Spleen (tissue), 11 donors: ENCODE data around the gene EXOC6B. TPM values are rescaled to one million over a fixed set of nuclear protein-coding genes. Genes with fewer than 3 reads are reported as not detected.
"Not testable (repeated sequence)": the region's sequence is repeated elsewhere in the genome, so short reads cannot be mapped to it uniquely, and the experiment has no call there.

ENCODE experiments used
- DNase-seq: peaks from one replicate; pipeline ENCODE4 v3.0.0-alpha.2; 2020
- H3K27ac ChIP-seq, 8 donors: fragments of 200-600 bp; sonication (generic) in 7 of 8; 1 replicate in 4 of 8; 2 replicates in 4 of 8; pipeline versions ENCODE4 v1.5.0 to v1.8.0; 2016 to 2021; ENCODE audit warnings: inconsistent platforms in 4 of 8, mild to moderate bottlenecking in 4 of 8, moderate library complexity in 1 of 8
- H3K27me3 ChIP-seq, 7 donors: fragments of 200-600 bp; sonication (generic) in 6 of 7; replicated peaks in 1 of 7; 1 replicate in 4 of 7; 2 replicates in 3 of 7; pipeline versions ENCODE4 v1.5.0 to v1.8.0; 2016 to 2021; ENCODE audit warnings: inconsistent platforms in 3 of 7, mild to moderate bottlenecking in 1 of 7
- H3K36me3 ChIP-seq, 6 donors: fragments of 200-600 bp; sonication (generic) in 5 of 6; 1 replicate in 4 of 6; 2 replicates in 2 of 6; pipeline versions ENCODE4 v1.5.0 to v1.8.0; 2016 to 2021; ENCODE audit warnings: inconsistent platforms in 2 of 6
- H3K4me1 ChIP-seq, 6 donors: fragments of 200-600 bp; sonication (generic) in 5 of 6; 1 replicate in 3 of 6; 2 replicates in 3 of 6; pipeline versions ENCODE4 v1.5.0 to v1.8.0; 2016 to 2021; ENCODE audit warnings: inconsistent platforms in 3 of 6
- H3K4me3 ChIP-seq, 8 donors: fragments of 200-600 bp; sonication (generic) in 7 of 8; 1 replicate in 4 of 8; 2 replicates in 4 of 8; pipeline versions ENCODE4 v1.5.0 to v1.8.0; 2016 to 2021; ENCODE audit warnings: inconsistent platforms in 4 of 8, mild to moderate bottlenecking in 4 of 8, moderate library complexity in 2 of 8
- H3K9me3 ChIP-seq, 8 donors: fragments of 200-600 bp; sonication (generic) in 7 of 8; 1 replicate in 4 of 8; 2 replicates in 4 of 8; pipeline versions ENCODE4 v1.5.0 to v1.8.0; 2016 to 2021; ENCODE audit warnings: inconsistent platforms in 4 of 8
- CTCF ChIP-seq, 11 experiments: fragments of 200-600 bp in 7 of 11; fragments of 450-650 bp in 4 of 11; sonication (generic) in 4 of 11; IDR thresholded peaks in 8 of 11; conservative IDR thresholded peaks in 3 of 11; 1 replicate in 7 of 11; 2 replicates in 4 of 11; pipeline versions ENCODE4 v1.4.0 to v1.8.0; 2016 to 2021; ENCODE audit warnings: antibody characterized with exemption in 11 of 11, inconsistent platforms in 4 of 11, mild to moderate bottlenecking in 1 of 11
- POLR2A ChIP-seq, 3 donors: fragments of 450-650 bp; IDR thresholded peaks; one replicate each; pipeline ENCODE4 v1.5.1; 2017; ENCODE audit warnings: antibody characterized with exemption in 3 of 3, mild to moderate bottlenecking in 1 of 3
- POLR2AphosphoS5 ChIP-seq, 3 donors: sonication (generic); formaldehyde crosslinking; IDR thresholded peaks; one replicate each; pipeline ENCODE4 v1.5.1; 2017; ENCODE audit warnings: antibody characterized with exemption in 3 of 3
- WGBS, 5 donors: extraction: QIAGEN DNeasy Blood & Tissue Kit in 3 of 5; methylation state at CpG; one replicate each; pipeline versions ENCODE4 v1.1.5 to v1.1.7; 2013 to 2018; 5-methylcytosine and 5-hydroxymethylcytosine counted together
- intact Hi-C: fragments of 100-400 bp; cut with DNase I; formaldehyde crosslinking; loops from one replicate; pipeline ENCODE4 v1.15.0; 2023; ENCODE audit warnings: low total_unique reads
- polyA plus RNA-seq, 3 donors: library from polyadenylated mRNA; stranded (reverse); fragments of 200-250 nt; gene quantifications; one replicate each; pipeline ENCODE4 v1.2.1, GENCODE V29; 2013
- total RNA-seq, 7 donors: library from RNA; depleted of rRNA in 3 of 7; stranded (reverse); fragments of >200 nt in 3 of 7; fragmentation: NEBNext Ultra II Directional in 4 of 7; extraction: Animal tissue kit (Norgen Biotek cat#: 25700) in 4 of 7; gene quantifications; one replicate each; pipeline versions ENCODE4 v1.1.0 to v1.2.1, GENCODE V29; 2016 to 2021
- donor health status: healthy with polysubstance abuse.
- donor health status: DM: no; HTN: no; CAD: no; lungs with moderate emphysema.
- donor health status: DM: no; HTN: no; CAD: no.
- donor health status: Bipolar disorder and iron deficiency.
- donor health status: healthy.
- donor health status: DM: no; HTN: no; CAD: no.
- donor health status: DM: yes; HTN: yes; CAD: no.

Gene EXOC6B
- total and polyA plus RNA-seq, 10 donors, result 1.0 to 27.9 (median 18.0) TPM

- WGBS, 5 donors, result 74 to 92% (median 77%) methylated on average over 2 of the region's 2 CpGs
- Histone ChIP-seq H3K4me1 (no peaks in the 10 kb centered on the region), H3K4me3 (no peak overlapping the region), H3K27ac (no peak overlapping the region), H3K36me3 (peaks cover 0 to 19% (median 0%) of the 10 kb centered on the region in 6 donors), H3K27me3 (no peaks in the 10 kb centered on the region), H3K9me3 (peaks cover 0 to 40% (median 31%) of the 10 kb centered on the region in 8 donors)
- intact Hi-C loops, result no loop called here
- DNase-seq, result no peak
- TF ChIP-seq POLR2AphosphoS5 (IDR thresholded peaks at IDR 0.05) (no peak), POLR2A (IDR thresholded peaks at IDR 0.05) (no peak), CTCF (IDR thresholded peaks at IDR 0.05 in 8 of 11, conservative IDR thresholded peaks at IDR 0.05 in 3 of 11) (no peak)
Measured at GRCh38 chr2:72423756-72424155, 402.1 kb downstream of the EXOC6B start.

GRCh38 chr2:72421771-72422379, 404.0 kb downstream of the EXOC6B start:
- peaks cover 0 to 19% (median 0%) of the 10 kb centered on the region in 6 donors for H3K36me3 ChIP-seq
- H3K9me3 ChIP-seq, result peaks cover 0 to 41% (median 31%) of the 10 kb centered on the region in 8 donors
- H3K4me1 ChIP-seq, DNase-seq, H3K27me3 ChIP-seq, H3K4me3 ChIP-seq, intact Hi-C loops, H3K27ac ChIP-seq: not testable (repeated sequence)
- 93 to 97% (median 94%) methylated on average over 12 to 31 of the region's 31 CpGs for WGBS, 5 donors

GRCh38 chr2:72415781-72416475, 409.9 kb downstream of the EXOC6B start:
- no peak for TF ChIP-seq POLR2A (IDR thresholded peaks at IDR 0.05)
- H3K27ac ChIP-seq, result no peak overlapping the region
- no peak for DNase-seq
- H3K27me3 ChIP-seq, result no peaks in the 10 kb centered on the region
- H3K9me3 ChIP-seq, result peaks cover 0 to 35% (median 24%) of the 10 kb centered on the region in 8 donors
- no peak overlapping the region for H3K4me3 ChIP-seq
- WGBS, 5 donors, result 80 to 92% (median 87%) methylated on average over 5 of the region's 5 CpGs
- intact Hi-C loops, result no loop called here
- no peaks in the 10 kb centered on the region for H3K4me1 ChIP-seq
- H3K36me3 ChIP-seq, result no peaks in the 10 kb centered on the region

DNA sequence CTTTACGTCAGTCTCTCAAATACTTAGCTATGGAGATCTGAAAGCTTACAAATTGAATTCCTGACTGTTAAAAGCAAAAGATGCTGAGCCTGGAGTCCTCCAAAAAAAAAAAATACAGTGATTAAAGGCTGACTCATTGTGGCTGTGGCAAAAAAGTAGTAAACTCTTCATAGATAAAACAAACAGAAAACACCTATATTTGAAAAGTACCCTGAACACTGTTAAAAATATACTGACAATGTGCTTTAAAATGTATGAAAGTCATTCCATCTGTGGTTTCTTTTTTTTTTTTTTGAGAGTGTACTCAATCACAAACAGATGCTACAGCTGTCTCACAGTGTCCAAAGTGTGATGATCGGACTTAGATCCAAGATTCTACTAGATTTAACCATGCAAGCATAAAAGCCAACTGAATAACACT, 410.6 kb downstream of the EXOC6B start:
- peaks cover 0 to 30% (median 19%) of the 10 kb centered on the region in 8 donors for H3K9me3 ChIP-seq
- no peak overlapping the region for H3K27ac ChIP-seq
- intact Hi-C loops, result no loop called here
- H3K27me3 ChIP-seq, result no peaks in the 10 kb centered on the region
- DNase-seq, result no peak
- no peak for TF ChIP-seq CTCF (IDR thresholded peaks at IDR 0.05 in 8 of 11, conservative IDR thresholded peaks at IDR 0.05 in 3 of 11)
- no peak for TF ChIP-seq POLR2AphosphoS5 (IDR thresholded peaks at IDR 0.05)
- H3K4me3 ChIP-seq, result no peak overlapping the region
- WGBS, 5 donors, result 87 to 94% (median 91%) methylated on average over 2 of the region's 2 CpGs
- no peaks in the 10 kb centered on the region for H3K4me1 ChIP-seq
- no peaks in the 10 kb centered on the region for H3K36me3 ChIP-seq

DNA sequence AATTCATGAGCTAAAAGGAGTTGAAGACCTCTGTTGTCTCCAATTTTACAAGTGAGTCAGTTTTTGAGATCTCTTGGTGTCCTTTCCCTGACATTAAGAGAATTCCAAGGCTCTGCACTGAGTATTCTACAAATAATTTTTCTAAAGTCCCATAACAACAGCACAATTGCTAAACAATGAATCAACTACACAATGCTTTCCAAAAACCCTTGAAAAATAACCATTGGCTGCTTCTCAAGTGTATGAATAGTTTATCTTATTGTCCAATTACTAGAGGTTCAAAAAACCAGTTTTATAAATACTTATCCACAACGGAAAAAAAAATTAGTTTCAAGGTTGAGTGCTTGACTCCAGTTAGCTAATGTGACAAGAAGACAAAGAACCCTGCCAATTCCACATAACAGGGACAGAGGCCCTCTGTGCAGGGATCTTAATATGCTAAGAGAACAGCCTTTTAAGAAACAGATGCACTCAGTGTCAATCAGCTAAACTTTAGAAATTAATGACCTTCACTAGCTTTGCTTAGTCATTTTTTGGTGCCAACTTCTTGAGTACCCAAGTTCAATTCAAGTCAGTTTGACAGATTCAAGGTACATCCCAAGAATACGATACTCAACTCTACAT, 411.6 kb downstream of the EXOC6B start:
- no peak for TF ChIP-seq CTCF (IDR thresholded peaks at IDR 0.05 in 8 of 11, conservative IDR thresholded peaks at IDR 0.05 in 3 of 11)
- H3K27ac ChIP-seq, result no peak overlapping the region
- no peak for DNase-seq
- 67 to 79% (median 71%) methylated on average over 2 of the region's 2 CpGs for WGBS, 5 donors
- intact Hi-C loops, result no loop called here
- H3K27me3 ChIP-seq, result no peaks in the 10 kb centered on the region
- no peaks in the 10 kb centered on the region for H3K4me1 ChIP-seq
- peaks cover 0 to 29% (median 17%) of the 10 kb centered on the region in 8 donors for H3K9me3 ChIP-seq
- H3K36me3 ChIP-seq, result no peaks in the 10 kb centered on the region
- H3K4me3 ChIP-seq, result no peak overlapping the region
